ENCODE data around the gene SYTL5. TPM values are rescaled to one million over a fixed set of nuclear protein-coding genes. Genes with fewer than 3 reads are reported as not detected.

The SYTL5 gene
- total RNA-seq, 1 donor from 2014 or later, result 8.4 TPM

- Histone ChIP-seq H4K20me1 (ENCODE audit: insufficient read depth, low read length) (no peaks in the 10 kb centered on the region), H3K79me2 (ENCODE audit: insufficient read depth, low read length) (no peaks in the 10 kb centered on the region), H3K9ac (ENCODE audit: low read length) (no peak overlapping the region), H3K36me3 (ENCODE audit: insufficient read depth, low read length) (no peaks in the 10 kb centered on the region), H3K27me3 (ENCODE audit: insufficient read depth, low read length) (no peaks in the 10 kb centered on the region), H3K27ac (ENCODE audit: low read depth, low read length) (no peak overlapping the region), H3K9me3 (ENCODE audit: insufficient read depth, low read depth, low read length) (no peaks in the 10 kb centered on the region), H3K4me1 (ENCODE audit: insufficient read depth, low read length) (no peaks in the 10 kb centered on the region), H3K4me3 (ENCODE audit: insufficient read depth, low read depth, low read length) (no peak overlapping the region), H3K4me2 (ENCODE audit: low read length) (no peak overlapping the region), H2AFZ (ENCODE audit: low read depth, low read length) (no peak overlapping the region)
- Mint-ChIP-seq H3K27me3 (ENCODE audit: low read depth, unreplicated experiment) (no peaks in the 10 kb centered on the region), H3K36me3 (ENCODE audit: low read depth, unreplicated experiment) (no peaks in the 10 kb centered on the region), H3K4me3 (ENCODE audit: unreplicated experiment) (no peak overlapping the region), H3K27ac (ENCODE audit: unreplicated experiment) (no peak overlapping the region), H3K9me3 (ENCODE audit: unreplicated experiment) (no peaks in the 10 kb centered on the region), H3K4me1 (ENCODE audit: low read depth, unreplicated experiment) (peaks cover 7% of the 10 kb centered on the region)
- DNase-seq (ENCODE audit: low read depth) (no peak), FAIRE-seq (no peak)
- no peak for TF ChIP-seq EZH2 (IDR thresholded peaks at IDR 0.05; ENCODE audit: insufficient read depth, low read length)
- TF ChIP-seq CTCF (IDR thresholded peaks at IDR 0.05; ENCODE audit: insufficient read depth, low read depth, low read length), result no peak
Observed at GRCh38 chrX:38004046-38004445, 2.3 kb upstream of the SYTL5 start.

- H3K9me3 Mint-ChIP-seq (ENCODE audit: unreplicated experiment), result no peaks in the 10 kb centered on the region
- no peak overlapping the region for H3K4me3 Mint-ChIP-seq (ENCODE audit: unreplicated experiment)
- Histone ChIP-seq H3K36me3 (ENCODE audit: insufficient read depth, low read length) (no peaks in the 10 kb centered on the region), H3K27ac (ENCODE audit: low read depth, low read length) (no peak overlapping the region), H3K4me1 (ENCODE audit: insufficient read depth, low read length) (no peaks in the 10 kb centered on the region), H4K20me1 (ENCODE audit: insufficient read depth, low read length) (no peaks in the 10 kb centered on the region), H3K9me3 (ENCODE audit: insufficient read depth, low read depth, low read length) (no peaks in the 10 kb centered on the region), H3K4me2 (ENCODE audit: low read length) (no peak overlapping the region), H3K27me3 (ENCODE audit: insufficient read depth, low read length) (no peaks in the 10 kb centered on the region), H3K79me2 (ENCODE audit: insufficient read depth, low read length) (no peaks in the 10 kb centered on the region), H3K4me3 (ENCODE audit: insufficient read depth, low read depth, low read length) (no peak overlapping the region), H2AFZ (ENCODE audit: low read depth, low read length) (no peak overlapping the region), H3K9ac (ENCODE audit: low read length) (no peak overlapping the region)
- peaks cover 7% of the 10 kb centered on the region for H3K4me1 Mint-ChIP-seq (ENCODE audit: low read depth, unreplicated experiment)
- FAIRE-seq (peak; percentile 89), DNase-seq (ENCODE audit: low read depth) (no peak)
- H3K27ac Mint-ChIP-seq (ENCODE audit: unreplicated experiment), result no peak overlapping the region
- no peak for TF ChIP-seq EZH2 (IDR thresholded peaks at IDR 0.05; ENCODE audit: insufficient read depth, low read length)
- no peaks in the 10 kb centered on the region for H3K36me3 Mint-ChIP-seq (ENCODE audit: low read depth, unreplicated experiment)
- no peaks in the 10 kb centered on the region for H3K27me3 Mint-ChIP-seq (ENCODE audit: low read depth, unreplicated experiment)
Observed at GRCh38 chrX:38006778-38007177, 425 bp downstream of the SYTL5 start.

- peaks cover 7% of the 10 kb centered on the region for H3K4me1 Mint-ChIP-seq (ENCODE audit: low read depth, unreplicated experiment)
- H2AFZ ChIP-seq (ENCODE audit: low read depth, low read length), result no peak overlapping the region
- H3K27ac ChIP-seq (ENCODE audit: low read depth, low read length), result no peak overlapping the region
- H3K27me3 ChIP-seq (ENCODE audit: insufficient read depth, low read length), result no peaks in the 10 kb centered on the region
- no peaks in the 10 kb centered on the region for H4K20me1 ChIP-seq (ENCODE audit: insufficient read depth, low read length)
- FAIRE-seq, result no peak
- no peak overlapping the region for H3K4me3 ChIP-seq (ENCODE audit: insufficient read depth, low read depth, low read length)
- H3K36me3 ChIP-seq (ENCODE audit: insufficient read depth, low read length), result no peaks in the 10 kb centered on the region
- H3K9me3 Mint-ChIP-seq (ENCODE audit: unreplicated experiment), result no peaks in the 10 kb centered on the region
- H3K4me3 Mint-ChIP-seq (ENCODE audit: unreplicated experiment), result no peak overlapping the region
- DNase-seq (ENCODE audit: low read depth), result no peak
- H3K27me3 Mint-ChIP-seq (ENCODE audit: low read depth, unreplicated experiment), result no peaks in the 10 kb centered on the region
- H3K9me3 ChIP-seq (ENCODE audit: insufficient read depth, low read depth, low read length), result no peaks in the 10 kb centered on the region
- TF ChIP-seq EZH2 (IDR thresholded peaks at IDR 0.05; ENCODE audit: insufficient read depth, low read length), result no peak
- no peak for TF ChIP-seq CTCF (IDR thresholded peaks at IDR 0.05; ENCODE audit: insufficient read depth, low read depth, low read length)
- H3K36me3 Mint-ChIP-seq (ENCODE audit: low read depth, unreplicated experiment), result no peaks in the 10 kb centered on the region
- H3K79me2 ChIP-seq (ENCODE audit: insufficient read depth, low read length), result no peaks in the 10 kb centered on the region
- no peak overlapping the region for H3K4me2 ChIP-seq (ENCODE audit: low read length)
- H3K9ac ChIP-seq (ENCODE audit: low read length), result no peak overlapping the region
- no peak overlapping the region for H3K27ac Mint-ChIP-seq (ENCODE audit: unreplicated experiment)
- no peaks in the 10 kb centered on the region for H3K4me1 ChIP-seq (ENCODE audit: insufficient read depth, low read length)
Observed at GRCh38 chrX:38008658-38009057, 2.3 kb downstream of the SYTL5 start.
